Panc1 (cell line): Measurements from ENCODE around the gene DNAJC18. TPM values are rescaled to one million over a fixed set of nuclear protein-coding genes. Genes with fewer than 3 reads are reported as not detected.

Experiments
- ATAC-seq: fragments of 200-7000 bp; cut with Tn5 transposase; 2 replicates; pipeline ENCODE4 v1.9.1; 2020; ENCODE audit warnings: mild to moderate bottlenecking, moderate library complexity
- BruUV-seq: library from RNA; stranded (reverse); fragments of 400-500 nt; replicated peaks from 2 replicates; lab custom pipeline; 2021; lab: Mats Ljungman, UMichigan
- CTCF ChIA-PET: fragments of 300-600 bp; sonication (Branson Sonifier 250); formaldehyde crosslinking; loops from one replicate; lab custom pipeline; 2022; ENCODE audit warnings: antibody characterized with exemption; lab: Charles Lee
- POLR2A ChIA-PET: fragments of 300-600 bp; sonication (Branson Sonifier 250); formaldehyde crosslinking; loops from one replicate; lab custom pipeline; 2022; ENCODE audit warnings: antibody characterized with exemption; lab: Charles Lee
- DNase-seq: peaks from one replicate; pipeline ENCODE4 v3.0.0-alpha.2; 2010; ENCODE audit warnings: low read depth, low spot score
- H3K27ac ChIP-seq: 2 replicates; pipeline ENCODE4 v1.5.1; 2011; ENCODE audit warnings: mild to moderate bottlenecking, low read length, inconsistent platforms
- H3K27me3 ChIP-seq: fragments of 200-500 bp; sonication (Bioruptor generic); 2 replicates; pipeline ENCODE4 v1.6.0; 2014; ENCODE audit warnings: low read length, inconsistent platforms; ENCODE audit not compliant: control insufficient read depth, insufficient read depth
- H3K36me3 ChIP-seq: fragments of 200-500 bp; sonication (Bioruptor generic); 2 replicates; pipeline ENCODE4 v1.5.1; 2014; ENCODE audit warnings: inconsistent platforms, mild to moderate bottlenecking, low read length, moderate library complexity; ENCODE audit not compliant: control insufficient read depth, insufficient read depth
- H3K4me1 ChIP-seq: 2 replicates; pipeline ENCODE4 v1.5.1; 2011; ENCODE audit warnings: inconsistent platforms, mild to moderate bottlenecking, low read length, moderate library complexity; ENCODE audit not compliant: control insufficient read depth, insufficient read depth
- H3K4me3 ChIP-seq, 2 experiments: 2 replicates each; pipeline ENCODE4 v1.5.1; 2011 to 2012; ENCODE audit warnings: low read depth in 2 of 2, low read length in 2 of 2, mild to moderate bottlenecking in 2 of 2, inconsistent platforms in 1 of 2, moderate library complexity in 1 of 2
- H3K9me3 ChIP-seq: fragments of 200-500 bp; sonication (Bioruptor generic); 2 replicates; pipeline ENCODE4 v1.5.1; 2014; ENCODE audit warnings: low read depth, mild to moderate bottlenecking, inconsistent platforms, low read length, moderate library complexity; ENCODE audit not compliant: control insufficient read depth, insufficient read depth
- CTCF ChIP-seq: fragments of 450-650 bp; IDR thresholded peaks from 2 replicates; pipeline ENCODE4 v1.5.1; 2017; ENCODE audit warnings: mild to moderate bottlenecking
- POLR2AphosphoS5 ChIP-seq: IDR thresholded peaks from 2 replicates; pipeline ENCODE4 v1.6.1; 2012; ENCODE audit warnings: mild to moderate bottlenecking, low read depth, low read length, moderate library complexity
- REST ChIP-seq, 2 experiments: IDR thresholded peaks; 2 replicates each; pipeline ENCODE4 v1.6.1; 2011 to 2012; ENCODE audit warnings: low read depth in 2 of 2, control low read depth in 1 of 2, low read length in 1 of 2, mild to moderate bottlenecking in 1 of 2, moderate library complexity in 1 of 2; ENCODE audit not compliant: insufficient read depth in 1 of 2
- SIN3A ChIP-seq: IDR thresholded peaks from 2 replicates; pipeline ENCODE4 v1.6.1; 2012; ENCODE audit warnings: low read depth, mild to moderate bottlenecking, low read length, moderate library complexity, borderline replicate concordance; ENCODE audit not compliant: insufficient read depth
- TCF7L2 ChIP-seq: IDR thresholded peaks from 2 replicates; pipeline ENCODE4 v1.6.1; 2011; ENCODE audit warnings: mild to moderate bottlenecking, low read depth, low read length, inconsistent platforms
- in situ Hi-C: cut with HindIII; loops from 2 replicates; pipeline ENCODE4 v1.10.0; 2016; ENCODE audit warnings: low sequenced_read_pairs, low pct_unique_long_range_greater_than_20kb
- intact Hi-C: fragments of 100-400 bp; cut with micrococcal nuclease; formaldehyde crosslinking; loops from one replicate; pipeline ENCODE4 v1.10.0; 2022; ENCODE audit not compliant: unreplicated experiment
- total RNA-seq: library from RNA; stranded (reverse); gene quantifications from one replicate; pipeline ENCODE4 v1.2.1, GENCODE V29; 2021; ENCODE audit not compliant: unreplicated experiment

DNAJC18 gene
- total RNA-seq, 1 experiment from 2014 or later = 8.8 TPM

- H3K27me3 ChIP-seq = no peaks in the 10 kb centered on the region
- ChIA-PET POLR2A (no interaction called here), CTCF (interaction anchor here (0.6 kb wide), 1 partner anchor 40 kb away, joined by 4 read pairs; no protein-coding TSS in a partner anchor)
- no peaks in the 10 kb centered on the region for H3K36me3 ChIP-seq
- in situ Hi-C loops = no loop called here
- BruUV-seq = no TSS peak
- no peak within 1 kb of the TSS for H3K27ac ChIP-seq
- no peaks in the 10 kb centered on the region for H3K4me1 ChIP-seq
- H3K4me3 ChIP-seq = no peak within 1 kb of the TSS
- DNase-seq (no peak), ATAC-seq (0 out of 2 replicates have a peak, but pooled peaks have one; percentile 14)
- H3K9me3 ChIP-seq = no peaks in the 10 kb centered on the region
- intact Hi-C loops = no loop called here
- TF ChIP-seq CTCF (no peak), SIN3A (no peak), POLR2AphosphoS5 (no peak), TCF7L2 (no peak), REST (IDR thresholded peaks at IDR 0.05; ENCODE audit: insufficient read depth in 1 of 2, low read depth in 2 of 2, low read length in 1 of 2) (no peak)
Observed at GRCh38 chr5:139462586-139463276, 23.4 kb upstream of the DNAJC18 start, which contains the start of gene ECSCR. TSS of gene ECSCR (minus strand) at chr5:139462743. CDS start at chr5:139462670, 73 bp downstream.

GRCh38 chr5:139461698-139462097, 22.4 kb upstream of the DNAJC18 start:
- Histone ChIP-seq H3K36me3 (no peaks in the 10 kb centered on the region), H3K4me1 (no peaks in the 10 kb centered on the region), H3K27me3 (no peaks in the 10 kb centered on the region), H3K4me3 (no peak overlapping the region), H3K9me3 (no peaks in the 10 kb centered on the region), H3K27ac (no peak overlapping the region)
- no peak for TF ChIP-seq REST (IDR thresholded peaks at IDR 0.05; ENCODE audit: insufficient read depth in 1 of 2, low read depth in 2 of 2, low read length in 1 of 2)
- TF ChIP-seq SIN3A = no peak
- no peak for TF ChIP-seq TCF7L2
- no peak for DNase-seq
- in situ Hi-C loops (no loop called here), intact Hi-C loops (no loop called here)
- BruUV-seq = no TSS peak
- ChIA-PET POLR2A (interaction anchor here (0.6 kb wide), 1 partner anchor 13 kb away, joined by 13 read pairs; no protein-coding TSS in a partner anchor), CTCF (no interaction called here)
- peak; percentile 59; the same call in 1 of the 2 replicates for ATAC-seq
